Activated CD8-positive, alpha-beta T cell treated with anti-CD3 and anti-CD28 coated beads for 36 hours (primary cell): ENCODE results near the gene GPX3. TPM values are rescaled to one million over a fixed set of nuclear protein-coding genes. Genes with fewer than 3 reads are reported as not detected.

ENCODE experiments used
- ATAC-seq: fragments of 200-7000 bp; cut with Tn5 transposase; one replicate; pipeline ENCODE4 v1.10.0; 2021; ENCODE audit warnings: mild to moderate bottlenecking, moderate library complexity
- CTCF ChIA-PET: fragments of 350-600 bp; sonication (Branson Sonifier 250); formaldehyde crosslinking; loops from one replicate; lab custom pipeline; 2021; ENCODE audit warnings: antibody characterized with exemption; lab: Charles Lee
- POLR2A ChIA-PET: fragments of 350-600 bp; sonication (Branson Sonifier 250); formaldehyde crosslinking; loops from one replicate; lab custom pipeline; 2021; ENCODE audit warnings: antibody characterized with exemption; lab: Charles Lee
- DNase-seq: peaks from one replicate; pipeline ENCODE4 v3.0.0-alpha.2; 2020
- H3K27ac Mint-ChIP-seq: one replicate; pipeline ENCODE4 v1.8.0; 2021; ENCODE audit warnings: mild to moderate bottlenecking, mixed read lengths
- H3K27me3 Mint-ChIP-seq: one replicate; pipeline ENCODE4 v1.8.0; 2021; ENCODE audit warnings: mixed read lengths
- H3K36me3 Mint-ChIP-seq: one replicate; pipeline ENCODE4 v1.8.0; 2021; ENCODE audit warnings: low read depth, mixed read lengths
- H3K4me1 Mint-ChIP-seq: one replicate; pipeline ENCODE4 v1.8.0; 2021; ENCODE audit warnings: low read depth, mixed read lengths
- H3K4me3 Mint-ChIP-seq: one replicate; pipeline ENCODE4 v1.8.0; 2021; ENCODE audit warnings: mild to moderate bottlenecking, moderate library complexity, mixed read lengths
- H3K9me3 Mint-ChIP-seq: one replicate; pipeline ENCODE4 v1.8.0; 2021; ENCODE audit warnings: mixed read lengths
- intact Hi-C: fragments of 100-400 bp; cut with micrococcal nuclease; formaldehyde crosslinking; loops from one replicate; pipeline ENCODE4 v1.10.0; 2022
- total RNA-seq, 2 experiments: library from RNA; stranded (reverse); gene quantifications; one replicate each; pipeline ENCODE4 v1.2.3, GENCODE V29; 2021
- TF ChIP-seq, protein P1 (sequence below): fragments of 200-600 bp; IDR thresholded peaks from one replicate; pipeline ENCODE4 v1.8.0; 2022; ENCODE audit warnings: antibody characterized with exemption, mild to moderate bottlenecking

Gene GPX3
- total RNA-seq, 2 experiments from 2014 or later, result not detected

DNA sequence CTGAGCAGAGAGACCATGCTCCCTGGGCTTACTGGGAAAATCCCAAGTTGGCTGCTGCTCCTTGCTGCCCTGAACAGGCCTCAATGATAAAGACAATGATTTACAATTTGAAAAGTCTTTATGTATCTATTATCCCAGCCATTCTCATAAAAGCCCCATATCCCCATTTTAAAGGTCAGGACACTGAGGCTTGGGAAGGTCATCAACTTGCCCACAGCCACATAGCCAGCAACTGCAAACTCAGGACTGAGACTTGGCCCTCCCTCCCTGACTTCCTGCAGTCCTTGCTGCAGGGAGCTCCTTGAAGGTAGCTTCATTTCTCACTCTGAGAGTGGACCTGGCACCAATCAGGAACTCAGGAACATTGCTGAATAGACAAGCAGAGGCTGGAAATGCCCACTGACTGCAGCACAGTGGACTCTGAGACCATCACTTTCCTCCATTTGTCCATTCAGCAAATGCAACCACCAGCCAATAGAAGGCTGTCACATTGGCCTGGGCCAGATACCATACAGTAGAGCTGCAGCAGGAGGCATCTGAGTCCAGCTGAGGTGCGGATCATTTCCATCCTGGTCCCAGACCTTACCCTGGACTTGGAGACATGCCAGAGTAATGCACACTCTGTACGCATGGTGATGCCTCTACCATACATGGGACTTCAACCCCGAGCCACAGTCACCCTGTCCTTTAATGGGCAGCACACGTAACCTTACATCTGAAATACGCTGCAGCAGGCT is 42.2 kb downstream of the GPX3 start:
- DNase-seq (no peak), ATAC-seq (no peak)
- Mint-ChIP-seq H3K36me3 (peaks cover 77% of the 10 kb centered on the region), H3K9me3 (no peaks in the 10 kb centered on the region), H3K27me3 (no peaks in the 10 kb centered on the region), H3K4me1 (peaks cover 87% of the 10 kb centered on the region), H3K4me3 (no peak overlapping the region), H3K27ac (peak overlapping the region; percentile 15)
- POLR2A ChIA-PET, result interaction anchor here (0.6 to 1.5 kb wide), 3 partner anchors 9 to 103 kb away, joined by 3 to 6 read pairs (median 3); no protein-coding TSS in a partner anchor
- CTCF ChIA-PET, result interaction anchor here (0.8 to 1.9 kb wide), 5 partner anchors 11 to 53 kb away, joined by 3 to 13 read pairs (median 6); no protein-coding TSS in a partner anchor
- TF ChIP-seq, protein P1, sequence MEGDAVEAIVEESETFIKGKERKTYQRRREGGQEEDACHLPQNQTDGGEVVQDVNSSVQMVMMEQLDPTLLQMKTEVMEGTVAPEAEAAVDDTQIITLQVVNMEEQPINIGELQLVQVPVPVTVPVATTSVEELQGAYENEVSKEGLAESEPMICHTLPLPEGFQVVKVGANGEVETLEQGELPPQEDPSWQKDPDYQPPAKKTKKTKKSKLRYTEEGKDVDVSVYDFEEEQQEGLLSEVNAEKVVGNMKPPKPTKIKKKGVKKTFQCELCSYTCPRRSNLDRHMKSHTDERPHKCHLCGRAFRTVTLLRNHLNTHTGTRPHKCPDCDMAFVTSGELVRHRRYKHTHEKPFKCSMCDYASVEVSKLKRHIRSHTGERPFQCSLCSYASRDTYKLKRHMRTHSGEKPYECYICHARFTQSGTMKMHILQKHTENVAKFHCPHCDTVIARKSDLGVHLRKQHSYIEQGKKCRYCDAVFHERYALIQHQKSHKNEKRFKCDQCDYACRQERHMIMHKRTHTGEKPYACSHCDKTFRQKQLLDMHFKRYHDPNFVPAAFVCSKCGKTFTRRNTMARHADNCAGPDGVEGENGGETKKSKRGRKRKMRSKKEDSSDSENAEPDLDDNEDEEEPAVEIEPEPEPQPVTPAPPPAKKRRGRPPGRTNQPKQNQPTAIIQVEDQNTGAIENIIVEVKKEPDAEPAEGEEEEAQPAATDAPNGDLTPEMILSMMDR, result no peak
- intact Hi-C loops, result no loop called here

DNA sequence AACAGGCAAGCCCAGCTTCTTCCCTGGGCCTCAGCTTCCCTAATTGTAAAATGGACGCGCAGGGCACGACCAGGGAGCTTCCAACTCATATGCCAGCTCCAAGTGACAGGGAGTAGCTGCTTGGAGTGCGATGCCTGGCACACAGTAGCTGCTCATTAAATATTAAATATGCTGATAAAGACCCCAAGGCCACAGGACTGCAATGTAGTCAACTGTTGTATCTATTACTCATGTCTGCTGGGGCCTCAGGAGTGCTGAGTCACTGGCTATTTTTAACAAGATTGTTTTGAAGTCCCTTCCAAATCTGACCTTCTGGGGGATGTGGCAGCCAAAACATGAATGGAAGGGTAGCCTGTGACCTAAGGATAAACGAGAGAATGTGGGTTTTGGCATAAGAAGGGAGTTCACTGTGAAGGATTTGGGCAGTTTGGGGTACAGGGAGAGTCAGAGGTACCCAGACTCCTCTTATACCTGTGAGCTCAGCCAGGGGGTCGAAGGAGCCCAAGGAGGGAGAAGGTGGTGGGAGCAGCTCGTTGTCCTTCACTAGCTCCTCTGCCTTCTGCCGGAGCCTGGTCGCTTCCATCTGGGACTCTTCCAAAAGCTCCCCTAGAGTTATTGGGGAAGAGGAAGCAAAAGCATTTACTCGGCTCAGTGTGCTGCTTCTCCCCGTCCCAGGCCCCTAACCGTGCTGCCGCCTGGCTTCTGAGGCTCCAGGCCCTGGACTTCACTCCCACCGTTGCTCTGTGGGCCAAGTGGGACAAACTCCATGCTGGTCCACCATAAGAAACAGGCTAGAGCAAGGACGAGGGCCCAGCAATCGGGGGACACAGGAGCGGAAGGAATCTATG is 43.0 kb downstream of the GPX3 start:
- Mint-ChIP-seq H3K4me1 (peaks cover 94% of the 10 kb centered on the region), H3K9me3 (no peaks in the 10 kb centered on the region), H3K27ac (peak overlapping the region; percentile 80), H3K4me3 (no peak overlapping the region), H3K27me3 (no peaks in the 10 kb centered on the region), H3K36me3 (peaks cover 81% of the 10 kb centered on the region)
- ChIA-PET POLR2A (interaction anchor here (0.6 to 1.5 kb wide), 3 partner anchors 9 to 15 kb away, joined by 3 to 6 read pairs (median 3); no protein-coding TSS in a partner anchor), CTCF (interaction anchor here (1.4 to 1.9 kb wide), 4 partner anchors 15 to 52 kb away, joined by 3 to 13 read pairs (median 9); no protein-coding TSS in a partner anchor)
- TF ChIP-seq, protein P1, result no peak
- ATAC-seq, result no peak
- intact Hi-C loops, result no loop called here
- no peak for DNase-seq

DNA sequence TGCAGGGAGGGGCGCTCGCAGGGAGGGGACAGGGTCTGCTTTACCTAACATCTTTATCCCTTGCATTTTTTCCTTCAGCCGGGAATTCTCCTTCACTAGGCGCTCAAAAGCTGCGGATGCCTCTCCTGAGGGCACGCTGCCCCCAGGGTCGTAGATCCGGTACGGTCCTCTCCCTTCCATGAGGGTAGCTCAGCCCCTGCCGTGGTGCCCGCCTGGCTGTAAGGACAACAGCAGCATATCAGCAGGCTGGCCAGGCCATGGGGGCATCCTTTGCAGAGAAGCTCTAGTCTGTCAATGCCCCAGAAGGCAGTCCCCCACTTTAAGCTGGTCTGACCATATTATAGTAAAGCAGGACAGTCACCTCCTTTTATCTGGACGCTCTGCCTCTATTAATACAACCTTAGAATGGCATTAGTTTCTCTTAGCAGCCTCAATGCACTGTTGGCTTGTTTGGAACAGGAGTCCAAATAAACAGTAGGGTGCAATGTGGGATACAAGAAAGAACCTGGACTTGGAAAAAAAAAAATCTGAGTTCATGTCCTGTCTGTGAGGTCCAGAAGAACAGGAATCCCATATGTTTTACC is 44.6 kb downstream of the GPX3 start:
- CTCF ChIA-PET, result interaction anchor here (0.7 to 3.1 kb wide), 5 partner anchors 9 to 174 kb away, joined by 3 to 16 read pairs (median 5); no protein-coding TSS in a partner anchor
- Mint-ChIP-seq H3K9me3 (no peaks in the 10 kb centered on the region), H3K27ac (peak overlapping the region; percentile 15), H3K36me3 (peaks cover 74% of the 10 kb centered on the region), H3K27me3 (no peaks in the 10 kb centered on the region), H3K4me3 (no peak overlapping the region), H3K4me1 (peaks cover 95% of the 10 kb centered on the region)
- intact Hi-C loops, result loop anchor here (5.0 kb wide), 1 partner anchor 47 kb away; no protein-coding TSS in a partner anchor
- TF ChIP-seq, protein P1, result no peak
- DNase-seq (no peak), ATAC-seq (no peak)
- POLR2A ChIA-PET, result interaction anchor here (0.9 to 2.6 kb wide), 2 partner anchors 13 to 14 kb away, joined by 5 to 18 read pairs; no protein-coding TSS in a partner anchor

DNA sequence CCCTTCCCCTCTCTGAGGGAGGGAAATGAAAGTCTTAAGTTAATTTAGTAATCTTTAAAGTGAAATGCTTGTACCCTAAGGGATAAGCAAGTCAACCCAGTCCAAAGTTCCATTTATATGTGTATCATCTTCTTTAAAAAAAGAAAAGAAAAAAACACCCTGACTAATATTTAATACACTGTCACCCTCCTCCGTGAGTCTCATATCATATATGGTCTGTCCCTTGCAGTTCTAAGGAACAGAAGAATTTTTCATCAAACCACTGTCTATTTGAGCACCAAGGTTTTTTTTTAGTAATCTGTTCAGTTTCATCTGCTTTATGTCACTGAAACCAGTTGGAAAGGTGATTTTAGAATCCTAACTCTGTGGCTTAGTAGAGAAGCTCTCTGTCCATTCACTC is 45.2 kb downstream of the GPX3 start:
- Mint-ChIP-seq H3K27me3 (no peaks in the 10 kb centered on the region), H3K4me1 (peaks cover 95% of the 10 kb centered on the region), H3K27ac (peak overlapping the region; percentile 85), H3K4me3 (no peak overlapping the region), H3K9me3 (no peaks in the 10 kb centered on the region), H3K36me3 (peaks cover 68% of the 10 kb centered on the region)
- POLR2A ChIA-PET, result interaction anchor here (1.1 to 2.6 kb wide), 3 partner anchors 13 to 18 kb away, joined by 3 to 18 read pairs (median 3); no protein-coding TSS in a partner anchor
- CTCF ChIA-PET, result interaction anchor here (1.0 to 3.1 kb wide), 6 partner anchors 9 to 173 kb away, joined by 3 to 16 read pairs (median 4); no protein-coding TSS in a partner anchor
- ATAC-seq (no peak), DNase-seq (no peak)
- intact Hi-C loops, result loop anchor here (5.0 kb wide), 1 partner anchor 47 kb away; no protein-coding TSS in a partner anchor
- TF ChIP-seq, protein P1, result no peak
